ENCODE results near the gene SRRD. TPM values are rescaled to one million over a fixed set of nuclear protein-coding genes. Genes with fewer than 3 reads are reported as not detected.
A peak's percentile ranks its signal among the peaks of the same experiment; 100 is the strongest.

The SRRD gene
- total RNA-seq, 1 donor from 2014 or later = 34.4 TPM

GRCh38 chr22:26476705-26477340, 6.9 kb upstream of the SRRD start:
- no peaks in the 10 kb centered on the region for H3K9me3 Mint-ChIP-seq (ENCODE audit: unreplicated experiment)
- H3K4me3 ChIP-seq (ENCODE audit: insufficient read depth, low read depth, low read length) = peak overlapping the region; percentile 40
- H3K4me1 Mint-ChIP-seq (ENCODE audit: low read depth, unreplicated experiment) = peaks cover 71% of the 10 kb centered on the region
- H3K27me3 Mint-ChIP-seq (ENCODE audit: low read depth, unreplicated experiment) = no peaks in the 10 kb centered on the region
- H3K9me3 ChIP-seq (ENCODE audit: insufficient read depth, low read depth, low read length) = no peaks in the 10 kb centered on the region
- peak overlapping the region; percentile 55 for H3K9ac ChIP-seq (ENCODE audit: low read length)
- peak overlapping the region; percentile 80 for H3K4me2 ChIP-seq (ENCODE audit: low read length)
- peaks cover 12% of the 10 kb centered on the region for H3K36me3 Mint-ChIP-seq (ENCODE audit: low read depth, unreplicated experiment)
- no peaks in the 10 kb centered on the region for H3K27me3 ChIP-seq (ENCODE audit: insufficient read depth, low read length)
- H4K20me1 ChIP-seq (ENCODE audit: insufficient read depth, low read length) = no peaks in the 10 kb centered on the region
- peaks cover 4% of the 10 kb centered on the region for H3K36me3 ChIP-seq (ENCODE audit: insufficient read depth, low read length)
- peak overlapping the region; percentile 98 for H3K27ac Mint-ChIP-seq (ENCODE audit: unreplicated experiment)
- H3K27ac ChIP-seq (ENCODE audit: low read depth, low read length) = peak overlapping the region; percentile 78
- peak overlapping the region; percentile 51 for H3K4me3 Mint-ChIP-seq (ENCODE audit: unreplicated experiment)
- peaks cover 33% of the 10 kb centered on the region for H3K79me2 ChIP-seq (ENCODE audit: insufficient read depth, low read length)
- peak overlapping the region; percentile 1 for H2AFZ ChIP-seq (ENCODE audit: low read depth, low read length)
- peaks cover 39% of the 10 kb centered on the region for H3K4me1 ChIP-seq (ENCODE audit: insufficient read depth, low read length)
- TF ChIP-seq CTCF (IDR thresholded peaks at IDR 0.05; ENCODE audit: insufficient read depth, low read depth, low read length) (no peak), EZH2 (IDR thresholded peaks at IDR 0.05; ENCODE audit: insufficient read depth, low read length) (no peak)
- peak; percentile 65 for FAIRE-seq
- peak; percentile 91 for DNase-seq (ENCODE audit: low read depth)

DNA sequence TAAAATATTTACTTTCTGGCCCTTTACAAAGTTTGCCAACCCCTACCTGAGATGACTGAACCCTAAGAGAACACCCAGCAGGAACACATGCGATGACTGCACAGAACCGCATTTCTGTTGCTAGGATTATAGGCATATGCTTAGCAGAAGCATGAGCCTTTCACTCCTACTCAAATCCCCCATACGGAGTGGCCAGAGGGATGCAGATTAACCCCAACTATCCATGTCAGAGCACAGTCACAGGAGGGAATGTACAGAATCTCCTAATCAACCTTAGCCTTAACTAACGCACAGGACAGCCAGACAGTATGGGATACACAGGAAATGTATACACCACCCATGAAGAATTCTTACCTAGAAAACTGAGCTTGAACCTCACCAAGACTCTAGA, 6.3 kb upstream of the SRRD start:
- Histone ChIP-seq H3K4me1 (ENCODE audit: insufficient read depth, low read length) (peaks cover 36% of the 10 kb centered on the region), H3K9ac (ENCODE audit: low read length) (peak overlapping the region; percentile 55), H3K79me2 (ENCODE audit: insufficient read depth, low read length) (peaks cover 33% of the 10 kb centered on the region), H3K27ac (ENCODE audit: low read depth, low read length) (peak overlapping the region; percentile 78), H3K27me3 (ENCODE audit: insufficient read depth, low read length) (no peaks in the 10 kb centered on the region), H4K20me1 (ENCODE audit: insufficient read depth, low read length) (no peaks in the 10 kb centered on the region), H3K4me2 (ENCODE audit: low read length) (peak overlapping the region; percentile 80), H3K9me3 (ENCODE audit: insufficient read depth, low read depth, low read length) (no peaks in the 10 kb centered on the region), H2AFZ (ENCODE audit: low read depth, low read length) (no peak overlapping the region), H3K36me3 (ENCODE audit: insufficient read depth, low read length) (peaks cover 4% of the 10 kb centered on the region), H3K4me3 (ENCODE audit: insufficient read depth, low read depth, low read length) (no peak overlapping the region)
- no peaks in the 10 kb centered on the region for H3K9me3 Mint-ChIP-seq (ENCODE audit: unreplicated experiment)
- TF ChIP-seq CTCF (IDR thresholded peaks at IDR 0.05; ENCODE audit: insufficient read depth, low read depth, low read length) (no peak), EZH2 (IDR thresholded peaks at IDR 0.05; ENCODE audit: insufficient read depth, low read length) (no peak)
- peak overlapping the region; percentile 10 for H3K4me3 Mint-ChIP-seq (ENCODE audit: unreplicated experiment)
- no peaks in the 10 kb centered on the region for H3K27me3 Mint-ChIP-seq (ENCODE audit: low read depth, unreplicated experiment)
- DNase-seq (ENCODE audit: low read depth) = no peak
- H3K36me3 Mint-ChIP-seq (ENCODE audit: low read depth, unreplicated experiment) = peaks cover 7% of the 10 kb centered on the region
- no peak for FAIRE-seq
- peaks cover 70% of the 10 kb centered on the region for H3K4me1 Mint-ChIP-seq (ENCODE audit: low read depth, unreplicated experiment)
- H3K27ac Mint-ChIP-seq (ENCODE audit: unreplicated experiment) = peak overlapping the region; percentile 98

All from astrocyte (in vitro differentiated cells and primary cell).